ENCODE results near the gene TBXA2R.

DNA sequence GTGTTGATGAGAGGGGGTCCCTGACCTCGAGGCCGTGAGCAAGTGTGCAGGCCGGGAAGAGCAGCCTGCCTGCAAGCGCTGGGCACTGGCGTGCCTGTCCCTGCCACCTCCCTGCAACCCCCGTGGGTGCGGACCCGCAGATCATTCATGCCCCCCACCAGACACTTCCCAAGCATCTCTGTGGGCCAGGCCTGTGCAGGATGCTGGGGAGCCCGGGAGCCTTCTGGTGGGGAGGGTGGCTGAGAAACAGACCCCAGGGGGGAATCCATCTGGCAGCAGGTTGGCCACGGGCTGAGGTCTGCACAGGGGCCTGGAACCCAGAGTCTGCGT, 38.4 kb upstream of the TBXA2R start:
- no peak for TF ChIP-seq EZH2 (IDR thresholded peaks at IDR 0.05; ENCODE audit: low read depth)
- TF ChIP-seq, protein P1, sequence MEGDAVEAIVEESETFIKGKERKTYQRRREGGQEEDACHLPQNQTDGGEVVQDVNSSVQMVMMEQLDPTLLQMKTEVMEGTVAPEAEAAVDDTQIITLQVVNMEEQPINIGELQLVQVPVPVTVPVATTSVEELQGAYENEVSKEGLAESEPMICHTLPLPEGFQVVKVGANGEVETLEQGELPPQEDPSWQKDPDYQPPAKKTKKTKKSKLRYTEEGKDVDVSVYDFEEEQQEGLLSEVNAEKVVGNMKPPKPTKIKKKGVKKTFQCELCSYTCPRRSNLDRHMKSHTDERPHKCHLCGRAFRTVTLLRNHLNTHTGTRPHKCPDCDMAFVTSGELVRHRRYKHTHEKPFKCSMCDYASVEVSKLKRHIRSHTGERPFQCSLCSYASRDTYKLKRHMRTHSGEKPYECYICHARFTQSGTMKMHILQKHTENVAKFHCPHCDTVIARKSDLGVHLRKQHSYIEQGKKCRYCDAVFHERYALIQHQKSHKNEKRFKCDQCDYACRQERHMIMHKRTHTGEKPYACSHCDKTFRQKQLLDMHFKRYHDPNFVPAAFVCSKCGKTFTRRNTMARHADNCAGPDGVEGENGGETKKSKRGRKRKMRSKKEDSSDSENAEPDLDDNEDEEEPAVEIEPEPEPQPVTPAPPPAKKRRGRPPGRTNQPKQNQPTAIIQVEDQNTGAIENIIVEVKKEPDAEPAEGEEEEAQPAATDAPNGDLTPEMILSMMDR (conservative IDR thresholded peaks at IDR 0.05), result no peak

Measured in PC-9 (cell line).